KMS-11 (cell line): ENCODE results near the gene GPR17.

Experiments used
- H2AFZ ChIP-seq: fragments of 200-600 bp; sonication (generic); 2 replicates; pipeline ENCODE4 v1.6.1; 2016; ENCODE audit warnings: antibody characterized with exemption, mixed run types, low read depth
- H3K27ac ChIP-seq: fragments of 200-600 bp; sonication (generic); 2 replicates; pipeline ENCODE4 v1.6.1; 2016; ENCODE audit warnings: mild to moderate bottlenecking, mixed run types
- H3K27me3 ChIP-seq: fragments of 200-600 bp; sonication (generic); 2 replicates; pipeline ENCODE4 v1.6.1; 2017; ENCODE audit warnings: mild to moderate bottlenecking, low read depth, mixed run types, moderate library complexity; ENCODE audit not compliant: insufficient read depth
- H3K36me3 ChIP-seq: fragments of 200-600 bp; sonication (generic); 2 replicates; pipeline ENCODE4 v1.6.1; 2017; ENCODE audit warnings: mild to moderate bottlenecking, mixed run types; ENCODE audit not compliant: insufficient read depth
- H3K4me1 ChIP-seq: fragments of 200-600 bp; sonication (generic); 2 replicates; pipeline ENCODE4 v1.6.1; 2016; ENCODE audit warnings: mild to moderate bottlenecking, low read depth, mixed run types; ENCODE audit not compliant: poor library complexity, severe bottlenecking
- H3K4me2 ChIP-seq: fragments of 200-600 bp; sonication (generic); 2 replicates; pipeline ENCODE4 v1.7.0; 2016; ENCODE audit warnings: mild to moderate bottlenecking, mixed run types
- H3K4me3 ChIP-seq: fragments of 200-600 bp; sonication (generic); IDR thresholded peaks from 2 replicates; pipeline ENCODE4 v1.6.1; 2017; ENCODE audit warnings: low read depth, low read length, mixed read lengths; ENCODE audit not compliant: insufficient read depth
- H3K79me2 ChIP-seq: fragments of 200-600 bp; sonication (generic); 2 replicates; pipeline ENCODE4 v1.6.1; 2016; ENCODE audit warnings: low read depth, mixed run types; ENCODE audit not compliant: insufficient read depth
- H3K9ac ChIP-seq: fragments of 200-600 bp; sonication (generic); 2 replicates; pipeline ENCODE4 v1.6.1; 2016; ENCODE audit warnings: mild to moderate bottlenecking, mixed run types
- H4K20me1 ChIP-seq: fragments of 200-600 bp; sonication (generic); 2 replicates; pipeline ENCODE4 v1.6.1; 2016; ENCODE audit warnings: mild to moderate bottlenecking, mixed run types; ENCODE audit not compliant: insufficient read depth
- CTCF ChIP-seq: fragments of 200-600 bp; sonication (generic); conservative IDR thresholded peaks from 2 replicates; pipeline ENCODE4 v1.6.1; 2017; ENCODE audit warnings: low read depth, mild to moderate bottlenecking, antibody characterized with exemption, low read length, moderate library complexity, mixed read lengths

Gene GPR17

DNA sequence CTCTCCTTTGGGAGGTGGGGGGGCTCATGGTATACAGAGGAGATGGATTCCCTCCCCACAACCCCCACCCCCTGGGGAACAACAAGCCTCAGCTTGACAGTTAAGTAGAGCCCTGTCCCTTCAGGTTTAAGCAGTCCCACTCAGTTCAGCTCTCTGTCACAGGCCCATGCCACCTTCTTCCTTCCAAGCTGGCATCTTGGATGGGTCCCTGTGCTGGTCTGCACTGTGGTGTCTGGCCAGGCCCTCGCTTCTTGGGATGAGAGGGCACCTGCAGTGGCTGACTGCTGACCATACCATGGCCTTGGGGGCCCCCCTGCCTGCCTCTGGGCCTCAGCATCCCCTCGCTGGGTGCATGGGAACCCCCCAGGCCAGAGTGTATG lies 20.4 kb upstream of the GPR17 start:
- no peaks in the 10 kb centered on the region for H4K20me1 ChIP-seq
- no peak overlapping the region for H3K4me2 ChIP-seq
- no peak overlapping the region for H3K4me3 ChIP-seq
- no peaks in the 10 kb centered on the region for H3K79me2 ChIP-seq
- H3K36me3 ChIP-seq: no peaks in the 10 kb centered on the region
- TF ChIP-seq CTCF: no peak
- H3K27me3 ChIP-seq: no peaks in the 10 kb centered on the region; the same call in 1 of the 2 replicates
- H3K4me1 ChIP-seq: no peaks in the 10 kb centered on the region
- H2AFZ ChIP-seq: no peak overlapping the region
- no peak overlapping the region for H3K27ac ChIP-seq
- no peak overlapping the region for H3K9ac ChIP-seq

- no peaks in the 10 kb centered on the region for H3K4me1 ChIP-seq
- no peak overlapping the region for H3K9ac ChIP-seq
- no peaks in the 10 kb centered on the region for H3K36me3 ChIP-seq
- no peaks in the 10 kb centered on the region for H3K79me2 ChIP-seq
- H3K4me2 ChIP-seq: no peak overlapping the region
- no peaks in the 10 kb centered on the region; the same call in 1 of the 2 replicates for H3K27me3 ChIP-seq
- no peaks in the 10 kb centered on the region for H4K20me1 ChIP-seq
- H2AFZ ChIP-seq: no peak overlapping the region
- H3K27ac ChIP-seq: no peak overlapping the region
- no peak for TF ChIP-seq CTCF
- no peak overlapping the region for H3K4me3 ChIP-seq
These were observed 19.8 kb upstream of the GPR17 start for GRCh38 chr2:127626175-127626574.

GRCh38 chr2:127626917-127627739 lies 18.8 kb upstream of the GPR17 start:
- Histone ChIP-seq H3K4me2 (no peak overlapping the region), H3K27me3 (no peaks in the 10 kb centered on the region; the same call in 1 of the 2 replicates), H4K20me1 (no peaks in the 10 kb centered on the region), H3K36me3 (no peaks in the 10 kb centered on the region), H3K4me1 (no peaks in the 10 kb centered on the region), H3K79me2 (no peaks in the 10 kb centered on the region), H3K27ac (no peak overlapping the region), H3K9ac (no peak overlapping the region), H3K4me3 (no peak overlapping the region), H2AFZ (no peak overlapping the region)
- no peak for TF ChIP-seq CTCF

GRCh38 chr2:127627740-127628571 lies 18.0 kb upstream of the GPR17 start:
- Histone ChIP-seq H3K79me2 (no peaks in the 10 kb centered on the region), H2AFZ (no peak overlapping the region), H3K4me2 (no peak overlapping the region), H3K9ac (no peak overlapping the region), H3K4me1 (no peaks in the 10 kb centered on the region), H3K36me3 (no peaks in the 10 kb centered on the region), H4K20me1 (no peaks in the 10 kb centered on the region), H3K4me3 (no peak overlapping the region), H3K27me3 (no peaks in the 10 kb centered on the region; the same call in 1 of the 2 replicates), H3K27ac (no peak overlapping the region)
- TF ChIP-seq CTCF: no peak
